Activated CD4-positive, alpha-beta T cell treated with anti-CD3 and anti-CD28 coated beads for 36 hours (primary cell): ENCODE results near the gene IFI30. TPM values are rescaled to one million over a fixed set of nuclear protein-coding genes. Genes with fewer than 3 reads are reported as not detected.

Experiments
- ATAC-seq: fragments of 200-7000 bp; cut with Tn5 transposase; one replicate; pipeline ENCODE4 v1.10.0; 2021; ENCODE audit warnings: mild to moderate bottlenecking, moderate library complexity
- CTCF ChIA-PET: fragments of 350-600 bp; sonication (Branson Sonifier 250); formaldehyde crosslinking; loops from one replicate; lab custom pipeline; 2021; ENCODE audit warnings: antibody characterized with exemption; lab: Charles Lee
- POLR2A ChIA-PET: fragments of 350-600 bp; sonication (Branson Sonifier 250); formaldehyde crosslinking; loops from one replicate; lab custom pipeline; 2021; ENCODE audit warnings: antibody characterized with exemption, inconsistent platforms; lab: Charles Lee
- DNase-seq: peaks from one replicate; pipeline ENCODE4 v3.0.0-alpha.2; 2020
- H3K27ac Mint-ChIP-seq: one replicate; pipeline ENCODE4 v1.8.0; 2021; ENCODE audit warnings: mixed read lengths
- H3K27me3 Mint-ChIP-seq: one replicate; pipeline ENCODE4 v1.8.0; 2021; ENCODE audit warnings: mixed read lengths
- H3K36me3 Mint-ChIP-seq: one replicate; pipeline ENCODE4 v1.8.0; 2021; ENCODE audit warnings: low read depth, mixed read lengths
- H3K4me1 Mint-ChIP-seq: one replicate; pipeline ENCODE4 v1.8.0; 2021; ENCODE audit warnings: mixed read lengths
- H3K4me3 Mint-ChIP-seq: one replicate; pipeline ENCODE4 v1.8.0; 2021; ENCODE audit warnings: mild to moderate bottlenecking, moderate library complexity, mixed read lengths
- H3K9me3 Mint-ChIP-seq: one replicate; pipeline ENCODE4 v1.8.0; 2021; ENCODE audit warnings: low read depth, mixed read lengths
- intact Hi-C, 2 experiments: fragments of 100-400 bp; cut with DNase I in 1 of 2; cut with micrococcal nuclease in 1 of 2; formaldehyde crosslinking; loops; one replicate each; pipeline versions ENCODE4 v1.14.2 to v1.15.1; 2022 to 2024; cut with DNase I, micrococcal nuclease
- total RNA-seq, 2 experiments: library from RNA; stranded (reverse); gene quantifications; one replicate each; pipeline ENCODE4 v1.2.3, GENCODE V29; 2021

Gene IFI30
- total RNA-seq, 2 experiments from 2014 or later, result 20.4 to 29.5 TPM

DNA sequence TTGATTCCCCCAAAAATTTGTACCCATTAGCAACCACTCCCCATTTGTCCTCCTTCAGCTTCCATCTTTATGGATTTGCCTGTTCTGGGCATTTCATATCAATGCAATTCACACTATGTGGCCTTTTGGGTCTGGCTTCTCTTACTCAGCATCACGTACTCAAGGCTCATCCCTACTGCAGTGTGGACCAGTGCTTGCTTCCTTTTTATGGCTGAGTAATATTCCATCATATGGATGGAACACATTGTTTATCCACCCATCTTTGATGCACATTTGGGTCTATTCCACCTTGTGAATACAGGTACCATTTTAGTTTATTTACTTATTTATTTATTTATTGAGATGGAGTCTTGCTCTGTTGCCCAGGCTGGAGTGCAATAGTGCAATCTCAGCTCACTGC lies 33.1 kb upstream of the IFI30 start:
- Mint-ChIP-seq H3K4me1 (no peaks in the 10 kb centered on the region), H3K36me3 (peaks cover 34% of the 10 kb centered on the region), H3K27ac (no peak overlapping the region), H3K4me3 (no peak overlapping the region), H3K9me3 (no peaks in the 10 kb centered on the region), H3K27me3 (no peaks in the 10 kb centered on the region)
- ChIA-PET CTCF (no interaction called here), POLR2A (no interaction called here)
- DNase-seq, result no peak
- no peak for ATAC-seq
- intact Hi-C loops, result no loop called here

DNA sequence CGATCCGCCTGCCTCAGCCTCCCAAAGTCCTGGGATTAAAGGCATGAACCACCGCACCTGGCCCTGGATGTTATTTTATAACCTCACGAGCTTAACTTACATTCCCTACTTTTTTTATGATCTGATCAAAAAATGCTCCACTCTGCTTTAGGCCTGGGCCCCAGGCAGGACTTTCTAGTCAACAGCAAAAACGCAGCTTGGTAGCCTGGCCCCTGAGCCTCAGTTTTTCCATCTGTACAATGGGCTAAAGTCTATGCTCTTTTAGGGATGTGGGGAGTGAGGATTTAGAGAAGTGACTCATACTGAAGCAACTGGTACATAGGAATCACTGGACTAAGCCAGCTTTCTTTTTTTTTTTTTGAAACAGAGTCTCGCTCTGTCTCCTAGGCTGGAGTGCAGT lies 32.6 kb upstream of the IFI30 start:
- Mint-ChIP-seq H3K4me3 (no peak overlapping the region), H3K27ac (no peak overlapping the region), H3K9me3 (no peaks in the 10 kb centered on the region), H3K36me3 (peaks cover 30% of the 10 kb centered on the region), H3K27me3 (no peaks in the 10 kb centered on the region), H3K4me1 (no peaks in the 10 kb centered on the region)
- intact Hi-C loops, result no loop called here
- CTCF ChIA-PET, result interaction anchor here (0.6 to 0.7 kb wide), 4 partner anchors 33 to 76 kb away, joined by 3 to 4 read pairs (median 3); no protein-coding TSS in a partner anchor
- ATAC-seq, result no peak
- POLR2A ChIA-PET, result no interaction called here
- no peak for DNase-seq

DNA sequence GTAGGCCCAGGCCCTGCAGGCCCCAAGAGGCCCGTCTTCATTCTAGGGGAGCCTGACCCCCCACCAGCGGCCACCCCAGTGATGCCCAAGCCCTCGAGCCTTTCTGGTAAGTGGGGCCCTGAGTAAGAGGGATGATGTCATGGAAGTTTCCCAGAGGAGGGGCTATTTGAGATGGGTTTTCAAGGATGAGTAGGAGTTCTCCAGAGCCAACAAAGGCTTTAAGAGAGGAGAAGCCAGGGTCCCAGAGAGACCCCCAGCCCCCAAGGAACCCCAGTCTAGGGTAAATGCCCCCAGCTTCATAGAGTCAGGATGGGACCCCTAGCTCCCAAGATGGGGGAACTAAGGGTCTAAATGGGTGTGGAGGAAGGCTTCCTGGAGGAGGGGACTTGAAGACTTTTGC lies 29.7 kb upstream of the IFI30 start:
- DNase-seq (no peak), ATAC-seq (no peak)
- ChIA-PET POLR2A (no interaction called here), CTCF (no interaction called here)
- H3K27ac Mint-ChIP-seq, result no peak overlapping the region
- H3K36me3 Mint-ChIP-seq, result peaks cover 29% of the 10 kb centered on the region
- intact Hi-C loops, result no loop called here
- no peaks in the 10 kb centered on the region for H3K4me1 Mint-ChIP-seq
- H3K9me3 Mint-ChIP-seq, result no peaks in the 10 kb centered on the region
- H3K4me3 Mint-ChIP-seq, result no peak overlapping the region
- H3K27me3 Mint-ChIP-seq, result no peaks in the 10 kb centered on the region

DNA sequence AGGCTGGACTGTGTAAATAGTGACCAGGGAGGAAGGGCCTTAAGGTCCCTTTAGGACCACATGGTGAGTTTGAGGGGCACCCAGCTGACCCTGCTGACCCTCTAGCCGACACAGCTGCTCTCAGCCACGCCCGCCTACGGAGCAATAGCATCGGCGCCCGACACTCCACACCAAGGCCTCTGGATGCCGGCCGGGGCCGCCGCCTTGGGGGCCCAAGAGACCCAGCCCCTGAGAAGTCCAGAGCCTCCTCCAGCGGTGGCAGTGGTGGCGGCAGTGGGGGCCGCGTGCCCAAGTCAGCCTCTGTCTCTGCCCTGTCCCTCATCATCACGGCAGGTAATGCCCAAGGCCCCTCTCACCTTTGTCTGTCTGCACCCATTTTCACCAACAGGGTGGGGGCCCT lies 29.3 kb upstream of the IFI30 start:
- ChIA-PET CTCF (no interaction called here), POLR2A (no interaction called here)
- intact Hi-C loops, result no loop called here
- DNase-seq, result no peak
- Mint-ChIP-seq H3K36me3 (peaks cover 26% of the 10 kb centered on the region), H3K27me3 (no peaks in the 10 kb centered on the region), H3K27ac (no peak overlapping the region), H3K4me1 (no peaks in the 10 kb centered on the region), H3K4me3 (no peak overlapping the region), H3K9me3 (no peaks in the 10 kb centered on the region)
- ATAC-seq, result no peak

DNA sequence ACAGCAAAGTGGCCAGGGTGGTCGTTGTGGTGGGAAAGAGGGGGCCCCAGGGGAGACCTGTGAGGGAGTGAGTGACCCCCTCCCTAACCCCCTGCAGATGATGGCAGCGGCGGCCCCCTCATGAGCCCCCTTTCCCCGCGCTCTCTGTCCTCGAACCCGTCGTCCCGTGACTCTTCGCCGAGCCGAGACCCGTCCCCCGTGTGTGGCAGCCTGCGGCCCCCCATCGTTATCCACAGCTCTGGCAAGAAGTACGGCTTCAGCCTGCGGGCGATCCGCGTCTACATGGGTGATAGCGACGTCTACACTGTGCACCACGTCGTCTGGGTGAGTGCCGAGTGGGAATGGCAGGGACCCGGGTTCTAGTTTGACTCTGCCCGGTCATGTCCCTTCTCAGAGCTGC lies 28.7 kb upstream of the IFI30 start:
- ATAC-seq (no peak), DNase-seq (no peak)
- no peaks in the 10 kb centered on the region for H3K27me3 Mint-ChIP-seq
- H3K9me3 Mint-ChIP-seq, result no peaks in the 10 kb centered on the region
- H3K4me1 Mint-ChIP-seq, result no peaks in the 10 kb centered on the region
- POLR2A ChIA-PET, result no interaction called here
- no peak overlapping the region for H3K4me3 Mint-ChIP-seq
- intact Hi-C loops, result no loop called here
- H3K36me3 Mint-ChIP-seq, result peaks cover 26% of the 10 kb centered on the region
- H3K27ac Mint-ChIP-seq, result no peak overlapping the region
- CTCF ChIA-PET, result no interaction called here

DNA sequence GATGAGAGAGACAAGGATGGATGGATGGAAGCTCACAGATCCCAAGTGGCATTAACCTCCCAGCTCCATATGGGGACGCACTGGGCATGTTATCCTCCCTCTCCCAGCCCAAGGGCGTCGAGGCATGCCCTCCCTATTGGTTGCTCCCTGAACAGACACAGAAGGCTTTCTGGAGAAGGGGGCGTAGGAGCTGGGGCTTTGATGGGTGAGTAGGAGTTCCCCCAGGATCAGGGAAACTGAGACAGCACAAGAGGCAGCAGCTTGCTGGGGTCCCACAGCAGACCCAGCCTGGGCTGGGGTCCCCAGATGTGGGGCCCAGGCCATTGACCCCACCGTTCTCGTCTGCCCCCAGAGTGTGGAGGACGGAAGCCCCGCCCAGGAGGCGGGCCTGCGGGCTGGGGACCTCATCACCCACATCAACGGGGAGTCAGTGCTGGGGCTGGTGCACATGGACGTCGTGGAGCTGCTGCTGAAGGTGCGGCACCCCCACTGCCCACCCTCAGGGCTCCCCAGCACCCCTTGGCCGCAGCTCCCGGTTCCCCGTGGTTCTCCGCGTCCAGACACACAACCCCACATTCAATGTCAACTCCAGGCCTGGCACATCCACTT lies 28.1 kb upstream of the IFI30 start:
- intact Hi-C loops, result no loop called here

DNA sequence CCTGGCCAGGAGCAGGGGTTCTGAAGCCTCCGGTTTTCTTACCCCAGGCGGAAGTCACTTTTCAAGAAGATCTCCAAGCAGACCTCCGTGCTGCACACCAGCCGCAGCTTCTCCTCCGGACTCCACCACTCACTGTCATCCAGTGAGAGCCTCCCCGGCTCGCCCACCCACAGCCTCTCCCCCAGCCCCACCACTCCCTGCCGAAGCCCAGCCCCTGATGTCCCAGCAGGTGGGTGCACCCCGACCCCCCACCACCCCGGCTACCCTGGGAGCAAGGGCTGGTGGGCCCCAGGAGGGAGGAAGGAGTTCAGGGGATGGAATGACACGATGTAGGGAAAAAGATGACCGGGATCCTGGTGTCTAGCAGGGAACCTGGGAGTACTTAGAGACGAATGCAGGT lies 26.2 kb upstream of the IFI30 start:
- Mint-ChIP-seq H3K27ac (no peak overlapping the region), H3K4me1 (peaks cover 8% of the 10 kb centered on the region), H3K9me3 (no peaks in the 10 kb centered on the region), H3K36me3 (peaks cover 20% of the 10 kb centered on the region), H3K27me3 (no peaks in the 10 kb centered on the region), H3K4me3 (no peak overlapping the region)
- no peak for DNase-seq
- POLR2A ChIA-PET, result no interaction called here
- CTCF ChIA-PET, result no interaction called here
- ATAC-seq, result no peak
- intact Hi-C loops, result no loop called here

More for the DNA sequence above, 28.1 kb upstream of the IFI30 start:
- POLR2A ChIA-PET, result interaction anchor here (0.8 kb wide), 1 partner anchor 133 kb away, joined by 3 read pairs; no protein-coding TSS in a partner anchor
- Mint-ChIP-seq H3K4me1 (no peaks in the 10 kb centered on the region), H3K27me3 (no peaks in the 10 kb centered on the region), H3K4me3 (no peak overlapping the region), H3K36me3 (peaks cover 23% of the 10 kb centered on the region), H3K27ac (no peak overlapping the region), H3K9me3 (no peaks in the 10 kb centered on the region)
- no peak for ATAC-seq
- no peak for DNase-seq
- CTCF ChIA-PET, result interaction anchor here (0.6 kb wide), 2 partner anchors 34 to 496 kb away, joined by 3 to 6 read pairs; no protein-coding TSS in a partner anchor

DNA sequence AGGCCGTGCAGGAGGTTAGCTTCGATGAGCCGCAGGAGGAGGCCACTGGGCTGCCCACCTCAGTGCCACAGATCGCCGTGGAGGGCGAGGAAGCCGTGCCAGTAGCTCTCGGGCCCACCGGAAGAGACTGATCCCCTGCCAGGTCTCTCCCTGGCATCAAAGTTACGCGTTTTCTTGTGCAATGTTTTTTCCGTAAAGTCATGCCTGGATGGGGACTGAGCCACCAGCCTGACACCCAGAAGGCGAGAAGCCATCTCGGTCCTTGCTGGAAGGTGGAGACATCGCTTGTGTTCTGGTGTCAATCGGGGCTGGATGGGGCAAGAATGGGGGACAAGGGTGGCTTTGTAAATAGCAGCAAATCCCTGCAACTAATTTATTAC lies 24.0 kb upstream of the IFI30 start:
- DNase-seq (no peak), ATAC-seq (no peak)
- Mint-ChIP-seq H3K27me3 (no peaks in the 10 kb centered on the region), H3K4me1 (peaks cover 17% of the 10 kb centered on the region), H3K27ac (no peak overlapping the region), H3K4me3 (no peak overlapping the region), H3K36me3 (peaks cover 17% of the 10 kb centered on the region), H3K9me3 (no peaks in the 10 kb centered on the region)
- intact Hi-C loops, result no loop called here
- POLR2A ChIA-PET, result interaction anchor here (0.6 kb wide), 1 partner anchor 243 kb away, joined by 3 read pairs; no protein-coding TSS in a partner anchor
- CTCF ChIA-PET, result interaction anchor here (0.5 kb wide), 1 partner anchor 30 kb away, joined by 3 read pairs; no protein-coding TSS in a partner anchor

DNA sequence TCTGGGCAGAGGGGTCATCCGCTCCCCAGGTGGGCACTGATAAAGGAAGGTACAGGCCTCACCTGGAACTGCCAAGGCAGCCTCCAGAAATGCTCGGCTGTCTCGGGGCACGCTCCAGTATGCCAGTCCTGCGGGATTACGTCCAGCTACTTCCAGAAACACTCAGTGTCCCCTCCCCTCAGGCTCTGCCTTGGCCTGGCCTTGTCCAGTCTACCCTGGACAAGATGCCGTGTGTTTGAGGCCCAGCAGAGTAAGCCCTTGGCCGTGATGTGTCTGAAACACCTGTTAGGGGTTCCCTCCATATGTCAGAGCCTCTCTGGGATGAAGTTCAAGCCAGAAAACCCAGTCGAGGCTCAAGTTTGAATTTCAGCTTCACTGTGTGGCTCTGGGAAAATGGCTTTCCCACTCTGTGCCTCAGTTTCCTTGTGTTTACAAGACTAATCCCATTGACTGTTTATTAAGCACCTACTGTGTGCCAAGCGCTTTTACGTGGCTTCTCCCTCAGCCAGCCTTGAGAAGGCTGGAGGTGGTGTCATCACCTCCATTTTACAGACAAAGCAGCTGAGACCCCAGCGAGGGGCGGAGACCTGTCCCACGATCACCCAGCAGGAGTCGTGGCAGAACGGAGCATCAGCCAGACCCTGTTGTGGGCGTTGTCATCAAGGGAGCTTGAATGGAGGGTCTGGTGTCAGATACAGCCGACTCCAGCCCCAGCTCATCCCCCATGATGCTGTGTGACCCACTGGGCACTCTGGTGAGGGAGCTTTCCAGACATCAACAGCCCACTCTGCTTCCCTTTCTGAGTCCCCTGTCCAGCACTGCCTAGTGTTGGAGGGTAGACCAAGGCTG lies 22.6 kb upstream of the IFI30 start:
- Mint-ChIP-seq H3K27me3 (no peaks in the 10 kb centered on the region), H3K4me3 (peak overlapping the region; percentile 84), H3K4me1 (peaks cover 19% of the 10 kb centered on the region), H3K9me3 (no peaks in the 10 kb centered on the region), H3K36me3 (peaks cover 9% of the 10 kb centered on the region), H3K27ac (peak overlapping the region; percentile 98)
- POLR2A ChIA-PET, result interaction anchor here (0.8 kb wide), 1 partner anchor 9 kb away, joined by 5 read pairs; no protein-coding TSS in a partner anchor
- ATAC-seq (no peak), DNase-seq (no peak)
- CTCF ChIA-PET, result interaction anchor here (0.6 to 2.0 kb wide), 13 partner anchors 10 to 795 kb away, joined by 3 to 8 read pairs (median 4); partner anchors contain the start of genes CCDC124 and SLC5A5
- intact Hi-C loops, result loop anchor here (5.0 to 10.0 kb wide), 2 partner anchors 146 to 639 kb away; partner anchors contain the start of genes ARRDC2 (in 1 of the 2) and PGLS (in 1 of the 2)

DNA sequence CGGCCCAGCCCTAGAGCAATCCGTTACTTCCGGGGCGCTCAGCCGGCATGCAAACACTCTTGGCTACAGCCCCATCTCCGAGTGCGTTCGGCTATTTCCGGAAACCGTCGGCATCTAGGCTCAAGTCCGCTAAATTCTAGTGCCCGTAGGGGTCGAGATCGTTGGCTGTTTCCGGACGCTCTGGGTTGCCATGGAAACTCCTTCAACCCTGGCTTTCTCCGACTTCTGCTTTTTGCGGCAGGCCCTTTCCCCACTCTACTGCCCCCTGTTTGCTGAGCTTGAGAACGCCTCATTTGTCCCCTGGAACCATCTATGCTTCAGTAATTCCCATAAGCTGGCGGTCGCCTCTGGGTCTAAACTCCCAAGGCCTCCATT lies 21.2 kb upstream of the IFI30 start:
- Mint-ChIP-seq H3K27me3 (no peaks in the 10 kb centered on the region), H3K9me3 (no peaks in the 10 kb centered on the region), H3K36me3 (peaks cover 2% of the 10 kb centered on the region), H3K27ac (peak overlapping the region; percentile 98), H3K4me3 (peak overlapping the region; percentile 84), H3K4me1 (peaks cover 23% of the 10 kb centered on the region)
- intact Hi-C loops, result loop anchor here (1.0 to 10.0 kb wide), 14 partner anchors 16 to 640 kb away; partner anchors contain the start of genes ARRDC2 (in 1 of the 2), KXD1 (in 1 of the 2), LSM4 (in 1 of the 2) and PGLS (in 1 of the 2)
- peak; percentile 100 for DNase-seq
- ATAC-seq, result peak; percentile 79
- ChIA-PET POLR2A (interaction anchor here (0.6 to 1.1 kb wide), 5 partner anchors 23 to 283 kb away, joined by 3 read pairs; partner anchors contain the start of gene CCDC124), CTCF (interaction anchor here (0.6 to 2.0 kb wide), 12 partner anchors 11 to 1212 kb away, joined by 3 to 8 read pairs (median 4); partner anchors contain the start of gene SLC5A5)
